ENCODE results near the gene CRYBB1. TPM values are rescaled to one million over a fixed set of nuclear protein-coding genes. Genes with fewer than 3 reads are reported as not detected.

Gene CRYBB1
- total RNA-seq, 4 donors from 2014 or later: not detected

- Histone ChIP-seq H3K27me3 (no peaks in the 10 kb centered on the region), H3K4me1 (no peaks in the 10 kb centered on the region), H3K36me3 (no peaks in the 10 kb centered on the region), H3K9me3 (no peaks in the 10 kb centered on the region), H3K27ac (no peak overlapping the region), H3K4me3 (no peak overlapping the region)
- DNase-seq: no peak
- TF ChIP-seq CTCF (IDR thresholded peaks at IDR 0.05) (no peak), POLR2A (IDR thresholded peaks at IDR 0.05) (no peak)
Observed at GRCh38 chr22:26549902-26550497, 67.8 kb downstream of the CRYBB1 start.

Small RNA genes within 50 kb of the gene (small RNA-seq; reads per million reads assigned to genes)
- gene MIR548J: 0.06 reads per million in 2 donors
- gene RF01874: 0 reads per million in 2 donors

Other genes starting within 250 kb of the CRYBB1 start
- gene ASPHD2, start 188.8 kb downstream of the CRYBB1 start, total RNA-seq: 1 to 10 TPM in 3 of 4 donors, under 1 TPM in 1; 0.95 to 6.6 (median 1.4) TPM
- 10 to 100 TPM; 22.8 to 74.3 (median 47.0) TPM for gene HPS4, start 134.2 kb downstream of the CRYBB1 start, total RNA-seq
- 10 to 100 TPM in 2 of 4 donors, 1 to 10 TPM in 2; 4.2 to 17.3 (median 10.1) TPM for gene SRRD, start 134.2 kb downstream of the CRYBB1 start, total RNA-seq
- gene TFIP11, start 105.6 kb downstream of the CRYBB1 start, total RNA-seq: 10 to 100 TPM; 24.0 to 46.2 (median 30.8) TPM
- 10 to 100 TPM; 26.8 to 47.9 (median 38.5) TPM for gene TPST2, start 27.9 kb downstream of the CRYBB1 start, total RNA-seq
- gene CRYBA4, start 3.9 kb upstream of the CRYBB1 start, total RNA-seq: not detected
- gene MIAT, start 39.6 kb upstream of the CRYBB1 start, total RNA-seq: 10 to 100 TPM in 1 of 4 donors, 1 to 10 TPM in 3; 2.5 to 31.4 (median 5.9) TPM